ENCODE measurements around the gene PDZK1.
"Not testable (repeated sequence)": the region's sequence is repeated elsewhere in the genome, so short reads cannot be mapped to it uniquely, and the experiment has no call there.

The PDZK1 gene

GRCh38 chr1:145719230-145720079 is 12.3 kb upstream of the PDZK1 start, which contains the start of gene CD160:
Gene CD160 (plus strand): TSS chr1:145719499. CDS start chr1:145728328, 8,829 bp downstream.
- no peak for DNase-seq (ENCODE audit: extremely low read depth, low read depth)
- no peak within 1 kb of the TSS for H3K4me3 ChIP-seq (replicated peaks; ENCODE audit: low read depth, low read length)
- no peak for TF ChIP-seq CTCF (IDR thresholded peaks at IDR 0.05; ENCODE audit: low read depth, low read length, missing control alignments)

GRCh38 chr1:145718465-145718864 is 11.3 kb upstream of the PDZK1 start:
- H3K4me3 ChIP-seq (replicated peaks; ENCODE audit: low read depth, low read length); DNase-seq (ENCODE audit: extremely low read depth, low read depth): not testable (repeated sequence)

- H3K4me3 ChIP-seq (replicated peaks; ENCODE audit: low read depth, low read length): no peak overlapping the region
- TF ChIP-seq CTCF (IDR thresholded peaks at IDR 0.05; ENCODE audit: low read depth, low read length, missing control alignments): no peak
- no peak for DNase-seq (ENCODE audit: extremely low read depth, low read depth)
Observed at GRCh38 chr1:145717833-145718232, 10.7 kb upstream of the PDZK1 start.

- no peak overlapping the region for H3K4me3 ChIP-seq (replicated peaks; ENCODE audit: low read depth, low read length)
- TF ChIP-seq CTCF (IDR thresholded peaks at IDR 0.05; ENCODE audit: low read depth, low read length, missing control alignments): no peak
- no peak for DNase-seq (ENCODE audit: extremely low read depth, low read depth)
Observed at GRCh38 chr1:145716641-145717345, 9.6 kb upstream of the PDZK1 start.

- no peak for TF ChIP-seq CTCF (IDR thresholded peaks at IDR 0.05; ENCODE audit: low read depth, low read length, missing control alignments)
- no peak overlapping the region for H3K4me3 ChIP-seq (replicated peaks; ENCODE audit: low read depth, low read length)
- DNase-seq (ENCODE audit: extremely low read depth, low read depth): no peak
Observed at GRCh38 chr1:145714524-145715111, 7.5 kb upstream of the PDZK1 start.

GRCh38 chr1:145711213-145711651 is 4.1 kb upstream of the PDZK1 start:
- TF ChIP-seq CTCF (IDR thresholded peaks at IDR 0.05; ENCODE audit: low read depth, low read length, missing control alignments): no peak
- H3K4me3 ChIP-seq (replicated peaks; ENCODE audit: low read depth, low read length): no peak overlapping the region
- DNase-seq (ENCODE audit: extremely low read depth, low read depth): no peak

Data from HFF-Myc (cell line).